ENCODE results near the gene IDI2. TPM values are rescaled to one million over a fixed set of nuclear protein-coding genes. Genes with fewer than 3 reads are reported as not detected.

IDI2 gene
- total and polyA plus RNA-seq, 7 experiments from 2014 or later, result not detected

GRCh38 chr10:986881-987619, 38.6 kb downstream of the IDI2 start:
- peak overlapping the region; percentile 82 to 99 (median 94) for H3K27ac Mint-ChIP-seq
- Histone ChIP-seq H3K4me1 (ENCODE audit: control insufficient read depth in 2 of 2, insufficient read depth in 2 of 2, low read length in 2 of 2) (peaks cover 18 to 19% of the 10 kb centered on the region in 2 donors), H3K4me3 (ENCODE audit: low read length) (peak overlapping the region; percentile 90), H3K27me3 (ENCODE audit: control insufficient read depth in 2 of 2, insufficient read depth in 2 of 2, low read length in 2 of 2) (no peaks in the 10 kb centered on the region), H3K36me3 (ENCODE audit: control insufficient read depth in 2 of 3, insufficient read depth in 3 of 3, low read length in 3 of 3) (peaks cover 0 to 15% (median 0%) of the 10 kb centered on the region in 3 experiments), H3K9me3 (ENCODE audit: control insufficient read depth in 2 of 3, low read length in 3 of 3) (no peaks in the 10 kb centered on the region), H3K27ac (ENCODE audit: low read depth, low read length) (peak overlapping the region; percentile 95)
- H3K36me3 Mint-ChIP-seq, result peaks cover 0 to 7% (median 0%) of the 10 kb centered on the region in 5 donors
- peaks cover 21 to 45% (median 38%) of the 10 kb centered on the region in 7 donors for H3K4me1 Mint-ChIP-seq
- peak overlapping the region; percentile 95 to 98 (median 96) for H3K4me3 Mint-ChIP-seq
- POLR2A ChIA-PET, result interaction anchor here (0.6 to 3.5 kb wide), 10 partner anchors 12 to 431 kb away, joined by 3 to 27 read pairs (median 4); partner anchors contain the start of genes IDI1 and LARP4B
- DNase-seq (no peak), ATAC-seq (no peak)
- CTCF ChIA-PET, result interaction anchor here (0.6 to 1.3 kb wide), 2 partner anchors 62 to 65 kb away, joined by 3 to 5 read pairs; no protein-coding TSS in a partner anchor
- H3K9me3 Mint-ChIP-seq, result no peaks in the 10 kb centered on the region
- H3K27me3 Mint-ChIP-seq, result no peaks in the 10 kb centered on the region
- intact Hi-C loops (cut with micrococcal nuclease), result loop anchor here (5.0 kb wide), 3 partner anchors 125 to 850 kb away; partner anchors contain the start of gene ZMYND11 (in 1 of the 2)

GRCh38 chr10:986137-986825, 39.4 kb downstream of the IDI2 start:
- ChIA-PET CTCF (interaction anchor here (1.3 kb wide), 1 partner anchor 66 kb away, joined by 3 read pairs; no protein-coding TSS in a partner anchor), POLR2A (interaction anchor here (0.6 to 3.5 kb wide), 5 partner anchors 18 to 63 kb away, joined by 3 to 27 read pairs (median 3); partner anchors contain the start of genes IDI1 and LARP4B)
- intact Hi-C loops (cut with micrococcal nuclease), result loop anchor here (5.0 kb wide), 3 partner anchors 126 to 849 kb away; partner anchors contain the start of gene ZMYND11 (in 1 of the 2)

GRCh38 chr10:985361-985760, 40.3 kb downstream of the IDI2 start:
- Histone ChIP-seq H3K4me3 (ENCODE audit: low read length) (no peak overlapping the region), H3K27ac (ENCODE audit: low read depth, low read length) (no peak overlapping the region), H3K9me3 (ENCODE audit: control insufficient read depth in 2 of 3, low read length in 3 of 3) (peaks cover 0 to 8% (median 0%) of the 10 kb centered on the region in 3 experiments), H3K27me3 (ENCODE audit: control insufficient read depth in 2 of 2, insufficient read depth in 2 of 2, low read length in 2 of 2) (no peaks in the 10 kb centered on the region), H3K4me1 (ENCODE audit: control insufficient read depth in 2 of 2, insufficient read depth in 2 of 2, low read length in 2 of 2) (peaks cover 18 to 19% of the 10 kb centered on the region in 2 donors), H3K36me3 (ENCODE audit: control insufficient read depth in 2 of 3, insufficient read depth in 3 of 3, low read length in 3 of 3) (peaks cover 0 to 12% (median 0%) of the 10 kb centered on the region in 3 experiments)
- ChIA-PET POLR2A (interaction anchor here (3.5 kb wide), 1 partner anchor 64 kb away, joined by 27 read pairs; the partner anchor contains the start of gene IDI1), CTCF (interaction anchor here (0.5 kb wide), 1 partner anchor 515 kb away, joined by 3 read pairs; no protein-coding TSS in a partner anchor)
- ATAC-seq (no peak), DNase-seq (no peak)
- peaks cover 5 to 15% (median 7%) of the 10 kb centered on the region in 5 donors for H3K36me3 Mint-ChIP-seq
- intact Hi-C loops (cut with micrococcal nuclease), result loop anchor here (5.0 kb wide), 3 partner anchors 127 to 848 kb away; partner anchors contain the start of gene ZMYND11 (in 1 of the 2)
- no peaks in the 10 kb centered on the region for H3K27me3 Mint-ChIP-seq
- H3K4me3 Mint-ChIP-seq, result no peak overlapping the region
- H3K27ac Mint-ChIP-seq, result no peak overlapping the region
- peaks cover 0 to 11% (median 6%) of the 10 kb centered on the region in 11 donors for H3K9me3 Mint-ChIP-seq
- peaks cover 16 to 34% (median 27%) of the 10 kb centered on the region in 7 donors for H3K4me1 Mint-ChIP-seq

More at GRCh38 chr10:986137-986825, 39.4 kb downstream of the IDI2 start:
- Histone ChIP-seq H3K27ac (ENCODE audit: low read depth, low read length) (no peak overlapping the region), H3K4me1 (ENCODE audit: control insufficient read depth in 2 of 2, insufficient read depth in 2 of 2, low read length in 2 of 2) (peaks cover 18 to 19% of the 10 kb centered on the region in 2 donors), H3K9me3 (ENCODE audit: control insufficient read depth in 2 of 3, low read length in 3 of 3) (no peaks in the 10 kb centered on the region), H3K36me3 (ENCODE audit: control insufficient read depth in 2 of 3, insufficient read depth in 3 of 3, low read length in 3 of 3) (peaks cover 0 to 15% (median 0%) of the 10 kb centered on the region in 3 experiments), H3K4me3 (ENCODE audit: low read length) (no peak overlapping the region), H3K27me3 (ENCODE audit: control insufficient read depth in 2 of 2, insufficient read depth in 2 of 2, low read length in 2 of 2) (no peaks in the 10 kb centered on the region)
- Mint-ChIP-seq H3K4me3 (peak overlapping the region in 8 of 10 donors; percentile 33 to 98 (median 96)), H3K4me1 (peaks cover 21 to 43% (median 36%) of the 10 kb centered on the region in 7 donors), H3K36me3 (peaks cover 0 to 7% (median under 1%) of the 10 kb centered on the region in 5 donors), H3K27ac (peak overlapping the region in 5 of 9 donors; percentile 49 to 97 (median 91)), H3K9me3 (peaks cover 0 to 1% (median under 1%) of the 10 kb centered on the region in 11 donors), H3K27me3 (no peaks in the 10 kb centered on the region)
- no peak for DNase-seq
- no peak for ATAC-seq

- POLR2A ChIA-PET, result no interaction called here
Observed at GRCh38 chr10:983971-984655, 41.5 kb downstream of the IDI2 start.

GRCh38 chr10:983401-983800, 42.3 kb downstream of the IDI2 start:
- DNase-seq (no peak), ATAC-seq (no peak)
- H3K4me1 ChIP-seq (ENCODE audit: control insufficient read depth in 2 of 2, insufficient read depth in 2 of 2, low read length in 2 of 2), result peaks cover 7% of the 10 kb centered on the region in 2 donors
- H3K4me3 ChIP-seq (ENCODE audit: low read length), result no peak overlapping the region
- ChIA-PET CTCF (no interaction called here), POLR2A (interaction anchor here (0.6 kb wide), 2 partner anchors 501 to 509 kb away, joined by 3 read pairs; no protein-coding TSS in a partner anchor)
- peaks cover 0 to 25% (median 6%) of the 10 kb centered on the region in 3 experiments for H3K9me3 ChIP-seq (ENCODE audit: control insufficient read depth in 2 of 3, low read length in 3 of 3)
- Mint-ChIP-seq H3K4me1 (peaks cover 4 to 15% (median 12%) of the 10 kb centered on the region in 7 donors), H3K27me3 (no peaks in the 10 kb centered on the region), H3K9me3 (peaks cover 0 to 28% (median 18%) of the 10 kb centered on the region in 11 donors), H3K27ac (no peak overlapping the region), H3K36me3 (peaks cover 11 to 18% (median 14%) of the 10 kb centered on the region in 5 donors), H3K4me3 (no peak overlapping the region)
- no peaks in the 10 kb centered on the region for H3K27me3 ChIP-seq (ENCODE audit: control insufficient read depth in 2 of 2, insufficient read depth in 2 of 2, low read length in 2 of 2)
- intact Hi-C loops (cut with micrococcal nuclease), result no loop called here
- no peak overlapping the region for H3K27ac ChIP-seq (ENCODE audit: low read depth, low read length)
- peaks cover 0 to 10% (median 0%) of the 10 kb centered on the region in 3 experiments for H3K36me3 ChIP-seq (ENCODE audit: control insufficient read depth in 2 of 3, insufficient read depth in 3 of 3, low read length in 3 of 3)

More at GRCh38 chr10:983971-984655, 41.5 kb downstream of the IDI2 start:
- Histone ChIP-seq H3K4me3 (ENCODE audit: low read length) (no peak overlapping the region), H3K27me3 (ENCODE audit: control insufficient read depth in 2 of 2, insufficient read depth in 2 of 2, low read length in 2 of 2) (no peaks in the 10 kb centered on the region), H3K4me1 (ENCODE audit: control insufficient read depth in 2 of 2, insufficient read depth in 2 of 2, low read length in 2 of 2) (peaks cover 7 to 9% of the 10 kb centered on the region in 2 donors), H3K27ac (ENCODE audit: low read depth, low read length) (no peak overlapping the region), H3K36me3 (ENCODE audit: control insufficient read depth in 2 of 3, insufficient read depth in 3 of 3, low read length in 3 of 3) (peaks cover 0 to 13% (median 0%) of the 10 kb centered on the region in 3 experiments), H3K9me3 (ENCODE audit: control insufficient read depth in 2 of 3, low read length in 3 of 3) (peaks cover 0 to 19% (median 2%) of the 10 kb centered on the region in 3 experiments)
- H3K4me3 Mint-ChIP-seq, result no peak overlapping the region
- no peak overlapping the region for H3K27ac Mint-ChIP-seq
- H3K36me3 Mint-ChIP-seq, result peaks cover 8 to 13% (median 9%) of the 10 kb centered on the region in 5 donors
- DNase-seq, result no peak
- CTCF ChIA-PET, result no interaction called here
- no peaks in the 10 kb centered on the region for H3K27me3 Mint-ChIP-seq
- peaks cover 0 to 20% (median 11%) of the 10 kb centered on the region in 11 donors for H3K9me3 Mint-ChIP-seq
- no peak for ATAC-seq
- H3K4me1 Mint-ChIP-seq, result peaks cover 4 to 21% (median 16%) of the 10 kb centered on the region in 7 donors
- intact Hi-C loops (cut with micrococcal nuclease), result no loop called here

Measured in naive thymus-derived CD4-positive, alpha-beta T cell (primary cell).